Uterus (tissue), 4 donors: Measurements from ENCODE around the gene CENPO. TPM values are rescaled to one million over a fixed set of nuclear protein-coding genes. Genes with fewer than 3 reads are reported as not detected.

Experiments
- DNase-seq, 2 donors: peaks; one replicate each; pipeline ENCODE4 v3.0.0-alpha.2; 2019 to 2020
- H3K27ac ChIP-seq, 2 donors: fragments of 200-600 bp; sonication (generic); 1 replicate in 1 of 2; 2 replicates in 1 of 2; pipeline ENCODE4 v1.5.1; 2016 to 2018
- H3K27me3 ChIP-seq, 2 donors: fragments of 200-600 bp; sonication (generic); one replicate each; pipeline ENCODE4 v1.5.1; 2018 to 2019; ENCODE audit warnings: control low read depth in 1 of 2
- H3K36me3 ChIP-seq, 2 donors: fragments of 200-600 bp; sonication (generic); one replicate each; pipeline ENCODE4 v1.5.1; 2019; ENCODE audit warnings: control low read depth in 1 of 2
- H3K4me1 ChIP-seq, 2 donors: fragments of 200-600 bp; sonication (generic); one replicate each; pipeline ENCODE4 v1.5.1; 2018 to 2019; ENCODE audit warnings: control low read depth in 1 of 2
- H3K4me3 ChIP-seq, 2 donors: fragments of 200-600 bp; sonication (generic); 1 replicate in 1 of 2; 2 replicates in 1 of 2; pipeline ENCODE4 v1.5.1; 2018 to 2019; ENCODE audit warnings: mild to moderate bottlenecking in 1 of 2
- H3K9me3 ChIP-seq, 2 donors: fragments of 200-600 bp; sonication (generic); one replicate each; pipeline ENCODE4 v1.5.1; 2019; ENCODE audit warnings: control low read depth in 1 of 2
- CTCF ChIP-seq, 4 experiments: fragments of 200-600 bp in 2 of 4; fragments of 450-650 bp in 2 of 4; sonication (generic) in 2 of 4; IDR thresholded peaks; one replicate each; pipeline ENCODE4 v1.5.1; 2016 to 2019; ENCODE audit warnings: antibody characterized with exemption in 4 of 4, mild to moderate bottlenecking in 2 of 4, moderate library complexity in 1 of 4
- POLR2A ChIP-seq, 2 donors: fragments of 450-650 bp; IDR thresholded peaks; one replicate each; pipeline ENCODE4 v1.6.1; 2016; ENCODE audit warnings: antibody characterized with exemption in 2 of 2, mild to moderate bottlenecking in 1 of 2, moderate library complexity in 1 of 2
- intact Hi-C: fragments of 100-400 bp; cut with DNase I; formaldehyde crosslinking; loops from one replicate; pipeline ENCODE4 v1.15.1; 2023; ENCODE audit warnings: low total_unique reads
- total RNA-seq, 4 donors: library from RNA; depleted of rRNA in 3 of 4; stranded (reverse); fragments of >200 nt in 3 of 4; gene quantifications; one replicate each; pipeline versions ENCODE4 v1.1.0 to v1.2.4, GENCODE V29; 2014 to 2023
- donor health status: DM: yes; HTN: yes; CAD: no.

Gene CENPO
- total RNA-seq, 4 donors from 2014 or later, result 1.0 to 16.0 (median 2.2) TPM

- DNase-seq, result no peak
- Histone ChIP-seq H3K27me3 (no peaks in the 10 kb centered on the region), H3K36me3 (no peaks in the 10 kb centered on the region), H3K4me3 (no peak overlapping the region), H3K27ac (no peak overlapping the region), H3K9me3 (no peaks in the 10 kb centered on the region), H3K4me1 (no peaks in the 10 kb centered on the region)
- TF ChIP-seq POLR2A (IDR thresholded peaks at IDR 0.05), result no peak
- no peak for TF ChIP-seq CTCF (IDR thresholded peaks at IDR 0.05)
- intact Hi-C loops, result no loop called here
These were observed 7.4 kb upstream of the CENPO start for GRCh38 chr2:24785671-24786321.

DNA sequence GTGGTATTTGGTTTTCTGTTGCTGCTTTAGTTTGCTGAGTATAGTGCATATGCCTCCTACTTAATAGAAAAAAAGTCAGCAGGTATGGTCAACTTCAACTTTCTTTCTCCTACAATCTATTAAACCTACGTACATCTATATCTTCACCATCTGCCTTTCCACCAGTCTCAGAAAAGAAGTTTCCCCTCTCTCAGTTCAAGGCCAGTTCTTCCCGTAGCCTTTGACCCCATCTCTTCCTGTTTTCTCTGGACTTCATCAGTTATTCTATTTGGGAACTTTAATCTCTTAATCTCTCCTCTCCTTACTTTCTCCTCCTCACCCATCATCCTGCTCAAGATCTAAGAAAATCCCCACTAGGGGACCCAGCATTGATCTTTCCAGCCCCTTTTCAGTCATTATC, 5.7 kb upstream of the CENPO start:
- DNase-seq, result no peak
- H3K9me3 ChIP-seq, result no peaks in the 10 kb centered on the region
- H3K27ac ChIP-seq, result no peak overlapping the region
- H3K36me3 ChIP-seq, result no peaks in the 10 kb centered on the region
- H3K4me3 ChIP-seq, result no peak overlapping the region
- H3K27me3 ChIP-seq, result no peaks in the 10 kb centered on the region
- intact Hi-C loops, result no loop called here
- no peaks in the 10 kb centered on the region for H3K4me1 ChIP-seq
- no peak for TF ChIP-seq CTCF (IDR thresholded peaks at IDR 0.05)
- TF ChIP-seq POLR2A (IDR thresholded peaks at IDR 0.05), result no peak

DNA sequence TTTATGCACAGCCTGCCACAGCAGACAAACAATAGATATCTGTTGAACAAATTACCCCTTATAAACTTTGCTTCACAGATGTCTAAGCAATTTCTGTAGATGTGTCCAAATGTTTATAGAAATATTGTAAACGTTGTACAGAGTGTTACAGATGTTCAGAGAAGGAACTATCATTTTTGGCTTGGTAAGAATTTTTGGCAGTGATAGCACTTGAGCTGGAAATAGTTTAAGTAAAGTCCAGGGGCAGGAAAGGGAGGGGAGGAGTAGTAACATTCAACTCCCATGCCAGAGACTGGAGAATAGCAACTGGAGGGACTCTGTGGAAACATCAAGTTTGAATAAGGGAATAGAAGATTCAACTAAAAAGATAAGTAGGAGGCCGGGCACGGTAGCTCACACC, 4.4 kb upstream of the CENPO start:
- TF ChIP-seq POLR2A (IDR thresholded peaks at IDR 0.05) (no peak), CTCF (IDR thresholded peaks at IDR 0.05) (no peak)
- Histone ChIP-seq H3K4me3 (no peak overlapping the region), H3K4me1 (peaks cover 0 to under 1% of the 10 kb centered on the region in 2 donors), H3K27ac (no peak overlapping the region), H3K36me3 (no peaks in the 10 kb centered on the region), H3K27me3 (no peaks in the 10 kb centered on the region), H3K9me3 (no peaks in the 10 kb centered on the region)
- no peak for DNase-seq
- intact Hi-C loops, result no loop called here

- TF ChIP-seq POLR2A (IDR thresholded peaks at IDR 0.05), result no peak
- TF ChIP-seq CTCF (IDR thresholded peaks at IDR 0.05), result no peak
- Histone ChIP-seq H3K4me1 (peaks cover 0 to 6% of the 10 kb centered on the region in 2 donors), H3K27me3 (no peaks in the 10 kb centered on the region), H3K36me3 (no peaks in the 10 kb centered on the region), H3K27ac (no peak overlapping the region), H3K4me3 (no peak overlapping the region), H3K9me3 (no peaks in the 10 kb centered on the region)
- no peak for DNase-seq
- intact Hi-C loops, result no loop called here
These were observed 1.8 kb upstream of the CENPO start for GRCh38 chr2:24791452-24791851.

DNA sequence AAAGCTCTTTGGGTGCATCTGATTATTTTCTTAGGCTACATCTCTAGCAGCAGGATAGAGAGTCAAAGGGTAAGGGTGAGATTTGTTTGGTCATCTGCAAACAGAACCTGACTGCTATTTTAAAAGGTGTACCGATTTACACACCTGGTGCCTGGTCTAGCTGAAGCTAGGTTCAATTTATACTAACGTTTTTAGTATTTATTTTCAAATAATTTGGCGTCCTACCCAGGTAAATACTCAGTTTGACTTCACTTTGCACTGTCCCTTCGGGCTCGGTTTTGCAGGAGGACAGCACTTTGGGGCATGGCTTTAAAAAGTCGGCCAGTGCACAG, 717 bp upstream of the CENPO start:
- Histone ChIP-seq H3K36me3 (no peaks in the 10 kb centered on the region), H3K27me3 (no peaks in the 10 kb centered on the region), H3K9me3 (no peaks in the 10 kb centered on the region), H3K4me3 (peak overlapping the region; percentile 75 to 84), H3K27ac (peak overlapping the region; percentile 95 to 99), H3K4me1 (peaks cover 0 to 6% of the 10 kb centered on the region in 2 donors)
- DNase-seq, result no peak
- intact Hi-C loops, result no loop called here
- no peak for TF ChIP-seq CTCF (IDR thresholded peaks at IDR 0.05)
- no peak for TF ChIP-seq POLR2A (IDR thresholded peaks at IDR 0.05)
